ENCODE results near the gene NEGR1.

DNA sequence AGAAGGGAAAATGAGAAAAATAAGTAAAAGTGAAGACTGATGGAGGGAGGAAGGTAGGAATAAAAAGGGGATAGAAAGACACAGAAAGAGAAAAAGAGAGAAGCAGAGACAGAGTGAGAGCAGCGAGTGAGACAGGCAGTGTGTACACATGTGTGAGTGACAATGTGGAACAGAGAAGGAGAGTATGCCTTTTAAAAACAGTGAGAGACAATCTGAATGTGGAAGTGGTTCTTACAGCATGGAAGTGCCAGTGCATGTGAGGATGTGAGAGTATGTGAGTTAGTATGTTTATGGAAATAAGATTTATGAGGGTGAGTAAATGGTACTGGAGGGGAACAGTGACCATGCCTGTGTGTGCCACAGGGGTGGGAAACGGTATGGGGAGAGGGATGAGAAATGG, 1.2 kb downstream of the NEGR1 start:
- TF ChIP-seq POLR2A (IDR thresholded peaks at IDR 0.05) (no peak), POLR2AphosphoS5 (IDR thresholded peaks at IDR 0.05) (no peak)
- TF ChIP-seq, protein P1, sequence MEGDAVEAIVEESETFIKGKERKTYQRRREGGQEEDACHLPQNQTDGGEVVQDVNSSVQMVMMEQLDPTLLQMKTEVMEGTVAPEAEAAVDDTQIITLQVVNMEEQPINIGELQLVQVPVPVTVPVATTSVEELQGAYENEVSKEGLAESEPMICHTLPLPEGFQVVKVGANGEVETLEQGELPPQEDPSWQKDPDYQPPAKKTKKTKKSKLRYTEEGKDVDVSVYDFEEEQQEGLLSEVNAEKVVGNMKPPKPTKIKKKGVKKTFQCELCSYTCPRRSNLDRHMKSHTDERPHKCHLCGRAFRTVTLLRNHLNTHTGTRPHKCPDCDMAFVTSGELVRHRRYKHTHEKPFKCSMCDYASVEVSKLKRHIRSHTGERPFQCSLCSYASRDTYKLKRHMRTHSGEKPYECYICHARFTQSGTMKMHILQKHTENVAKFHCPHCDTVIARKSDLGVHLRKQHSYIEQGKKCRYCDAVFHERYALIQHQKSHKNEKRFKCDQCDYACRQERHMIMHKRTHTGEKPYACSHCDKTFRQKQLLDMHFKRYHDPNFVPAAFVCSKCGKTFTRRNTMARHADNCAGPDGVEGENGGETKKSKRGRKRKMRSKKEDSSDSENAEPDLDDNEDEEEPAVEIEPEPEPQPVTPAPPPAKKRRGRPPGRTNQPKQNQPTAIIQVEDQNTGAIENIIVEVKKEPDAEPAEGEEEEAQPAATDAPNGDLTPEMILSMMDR (IDR thresholded peaks at IDR 0.05 in 8 of 11, conservative IDR thresholded peaks at IDR 0.05 in 3 of 11): no peak
